Measurements from ENCODE around the gene MAP10. TPM values are rescaled to one million over a fixed set of nuclear protein-coding genes. Genes with fewer than 3 reads are reported as not detected.

MAP10 gene
- total RNA-seq, 2 donors from 2014 or later, result 1.5 to 2.4 TPM

DNA sequence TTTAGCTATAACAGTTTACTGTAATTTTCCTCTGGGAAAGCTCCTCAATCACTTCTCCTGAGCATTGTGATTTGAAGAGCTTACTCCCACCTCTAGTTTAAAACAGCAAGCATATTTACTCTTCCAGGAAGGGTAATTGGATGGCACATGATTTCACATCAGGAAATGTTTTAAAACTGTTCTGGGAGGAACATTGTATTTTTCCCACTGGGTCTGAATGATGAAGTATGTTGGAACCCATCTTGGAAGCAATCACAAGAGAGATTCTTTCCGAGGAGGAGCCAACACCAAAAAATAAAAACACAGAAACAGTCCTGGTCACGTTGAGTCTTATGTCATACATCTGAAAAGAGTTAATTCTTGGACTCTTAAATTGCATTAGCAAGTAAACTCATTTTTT is 17.3 kb downstream of the MAP10 start:
- H3K36me3 ChIP-seq, result no peaks in the 10 kb centered on the region
- TF ChIP-seq, protein P1, sequence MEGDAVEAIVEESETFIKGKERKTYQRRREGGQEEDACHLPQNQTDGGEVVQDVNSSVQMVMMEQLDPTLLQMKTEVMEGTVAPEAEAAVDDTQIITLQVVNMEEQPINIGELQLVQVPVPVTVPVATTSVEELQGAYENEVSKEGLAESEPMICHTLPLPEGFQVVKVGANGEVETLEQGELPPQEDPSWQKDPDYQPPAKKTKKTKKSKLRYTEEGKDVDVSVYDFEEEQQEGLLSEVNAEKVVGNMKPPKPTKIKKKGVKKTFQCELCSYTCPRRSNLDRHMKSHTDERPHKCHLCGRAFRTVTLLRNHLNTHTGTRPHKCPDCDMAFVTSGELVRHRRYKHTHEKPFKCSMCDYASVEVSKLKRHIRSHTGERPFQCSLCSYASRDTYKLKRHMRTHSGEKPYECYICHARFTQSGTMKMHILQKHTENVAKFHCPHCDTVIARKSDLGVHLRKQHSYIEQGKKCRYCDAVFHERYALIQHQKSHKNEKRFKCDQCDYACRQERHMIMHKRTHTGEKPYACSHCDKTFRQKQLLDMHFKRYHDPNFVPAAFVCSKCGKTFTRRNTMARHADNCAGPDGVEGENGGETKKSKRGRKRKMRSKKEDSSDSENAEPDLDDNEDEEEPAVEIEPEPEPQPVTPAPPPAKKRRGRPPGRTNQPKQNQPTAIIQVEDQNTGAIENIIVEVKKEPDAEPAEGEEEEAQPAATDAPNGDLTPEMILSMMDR (IDR thresholded peaks at IDR 0.05), result no peak
- no peaks in the 10 kb centered on the region for H3K27me3 ChIP-seq (replicated peaks; ENCODE audit: insufficient read depth)
- no peak for ATAC-seq (ENCODE audit: insufficient number of reproducible peaks, low FRiP score, low read depth)
- H3K9me3 ChIP-seq, result no peaks in the 10 kb centered on the region
- DNase-seq (ENCODE audit: low spot score), result no peak
- H3K4me1 ChIP-seq (ENCODE audit: control insufficient read depth in 1 of 2, low read depth in 2 of 2), result no peaks in the 10 kb centered on the region
- H3K27ac ChIP-seq, result no peak overlapping the region
- no peak overlapping the region for H3K4me3 ChIP-seq

DNA sequence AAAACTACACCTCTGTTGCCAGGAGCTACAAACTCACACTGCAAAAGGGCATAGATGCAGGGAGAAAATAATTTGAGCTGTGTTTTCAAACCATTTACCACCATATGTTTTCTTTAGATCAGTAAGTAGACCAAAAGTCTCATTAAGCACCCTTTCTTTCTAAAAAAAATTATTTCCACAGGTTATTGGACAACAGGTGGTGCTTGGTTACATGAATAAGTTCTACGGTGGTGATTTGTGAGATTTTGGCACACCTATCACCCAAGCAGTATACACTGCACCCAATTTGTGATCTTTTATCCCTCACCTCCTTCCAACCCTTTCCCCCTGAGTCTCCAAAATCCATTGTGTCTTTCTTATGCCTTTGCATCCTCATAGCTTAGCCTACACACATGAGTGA is 21.1 kb downstream of the MAP10 start:
- no peaks in the 10 kb centered on the region for H3K36me3 ChIP-seq
- no peaks in the 10 kb centered on the region for H3K27me3 ChIP-seq (replicated peaks; ENCODE audit: insufficient read depth)
- H3K27ac ChIP-seq, result no peak overlapping the region
- DNase-seq (ENCODE audit: low spot score) (no peak), ATAC-seq (ENCODE audit: insufficient number of reproducible peaks, low FRiP score, low read depth) (no peak)
- TF ChIP-seq, protein P1 (IDR thresholded peaks at IDR 0.05), result no peak
- no peaks in the 10 kb centered on the region for H3K4me1 ChIP-seq (ENCODE audit: control insufficient read depth in 1 of 2, low read depth in 2 of 2)
- H3K9me3 ChIP-seq, result no peaks in the 10 kb centered on the region
- H3K4me3 ChIP-seq, result no peak overlapping the region

DNA sequence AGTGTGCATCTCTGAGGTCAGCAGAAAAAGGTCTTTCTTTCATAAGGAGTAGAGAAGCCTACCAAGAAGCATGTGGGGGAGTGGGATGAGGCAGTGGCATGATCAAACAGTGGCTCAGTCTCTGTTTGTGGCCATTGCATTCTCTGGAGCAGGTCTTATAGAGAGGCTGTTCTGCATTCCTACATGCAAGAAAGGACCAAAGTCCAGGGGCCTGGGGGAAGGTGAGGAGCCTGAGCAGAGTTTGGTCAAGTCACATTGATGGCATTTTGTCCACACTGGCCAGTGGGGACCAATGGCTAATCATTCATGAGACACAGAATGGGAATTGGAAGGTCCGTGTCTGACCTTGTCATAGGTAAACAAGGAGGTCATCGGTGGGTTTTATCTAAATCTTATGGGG is 25.4 kb downstream of the MAP10 start:
- DNase-seq (ENCODE audit: low spot score) (no peak), ATAC-seq (ENCODE audit: insufficient number of reproducible peaks, low FRiP score, low read depth) (no peak)
- Histone ChIP-seq H3K4me3 (no peak overlapping the region), H3K27me3 (replicated peaks; ENCODE audit: insufficient read depth) (no peaks in the 10 kb centered on the region), H3K4me1 (ENCODE audit: control insufficient read depth in 1 of 2, low read depth in 2 of 2) (no peaks in the 10 kb centered on the region), H3K27ac (no peak overlapping the region), H3K9me3 (no peaks in the 10 kb centered on the region), H3K36me3 (no peaks in the 10 kb centered on the region)
- TF ChIP-seq, protein P1 (IDR thresholded peaks at IDR 0.05), result no peak

DNA sequence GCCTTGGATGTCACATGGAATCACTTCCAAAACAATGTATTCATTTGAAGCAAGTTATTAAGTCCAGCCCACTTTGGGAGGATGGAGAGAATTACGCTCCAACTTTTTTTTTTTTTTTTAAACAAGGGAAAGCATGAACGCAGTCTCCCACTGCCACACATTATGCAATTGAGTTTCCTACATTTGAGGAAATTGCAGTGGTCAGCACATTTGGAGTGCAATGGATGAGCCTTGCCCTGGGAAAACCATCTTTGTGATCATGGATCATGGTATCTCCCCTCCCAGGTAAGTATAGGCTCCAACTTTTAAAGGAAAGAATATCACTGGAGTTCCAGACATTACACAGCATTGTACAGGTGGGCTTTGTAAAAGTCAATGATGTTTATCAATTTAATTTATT is 26.7 kb downstream of the MAP10 start:
- no peaks in the 10 kb centered on the region for H3K4me1 ChIP-seq (ENCODE audit: control insufficient read depth in 1 of 2, low read depth in 2 of 2)
- DNase-seq (ENCODE audit: low spot score), result no peak
- no peaks in the 10 kb centered on the region for H3K36me3 ChIP-seq
- H3K4me3 ChIP-seq, result no peak overlapping the region
- no peaks in the 10 kb centered on the region for H3K27me3 ChIP-seq (replicated peaks; ENCODE audit: insufficient read depth)
- H3K27ac ChIP-seq, result no peak overlapping the region
- TF ChIP-seq, protein P1 (IDR thresholded peaks at IDR 0.05), result no peak
- no peak for ATAC-seq (ENCODE audit: insufficient number of reproducible peaks, low FRiP score, low read depth)
- no peaks in the 10 kb centered on the region for H3K9me3 ChIP-seq

DNA sequence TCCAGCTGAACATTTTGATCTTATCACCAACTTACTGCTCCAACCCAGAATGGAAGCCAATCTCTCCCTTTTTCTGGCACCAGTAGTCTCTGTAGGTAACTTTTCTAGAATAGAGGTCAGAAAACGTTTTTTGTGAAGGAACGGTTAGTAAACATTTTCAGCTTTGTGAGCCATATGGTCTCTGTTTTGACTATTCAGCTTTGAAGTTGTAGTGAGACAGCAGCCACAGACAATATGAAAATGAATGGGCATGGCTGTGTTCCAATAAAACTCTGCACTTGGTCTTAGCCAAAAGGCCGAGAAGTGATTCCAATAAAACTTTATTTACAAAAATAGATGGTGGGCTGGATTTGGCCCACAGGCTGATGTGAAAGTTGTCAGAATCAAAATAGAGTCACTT is 28.9 kb downstream of the MAP10 start:
- TF ChIP-seq, protein P1 (IDR thresholded peaks at IDR 0.05), result no peak
- Histone ChIP-seq H3K4me1 (ENCODE audit: control insufficient read depth in 1 of 2, low read depth in 2 of 2) (no peaks in the 10 kb centered on the region), H3K27ac (no peak overlapping the region), H3K27me3 (replicated peaks; ENCODE audit: insufficient read depth) (no peaks in the 10 kb centered on the region), H3K36me3 (no peaks in the 10 kb centered on the region), H3K9me3 (no peaks in the 10 kb centered on the region), H3K4me3 (no peak overlapping the region)
- no peak for DNase-seq (ENCODE audit: low spot score)
- ATAC-seq (ENCODE audit: insufficient number of reproducible peaks, low FRiP score, low read depth), result no peak

Data from thoracic aorta (tissue), 2 donors.